IMR-90 (cell line): ENCODE results near the gene SYPL2. TPM values are rescaled to one million over a fixed set of nuclear protein-coding genes. Genes with fewer than 3 reads are reported as not detected.

ENCODE experiments used
- ATAC-seq: fragments of 200-7000 bp; cut with Tn5 transposase; 2 replicates; pipeline ENCODE4 v1.9.1; 2020; ENCODE audit warnings: low read depth, mild to moderate bottlenecking, moderate library complexity
- BruUV-seq: library from RNA; stranded (reverse); fragments of 400-500 nt; replicated peaks from 2 replicates; lab custom pipeline; 2021; lab: Mats Ljungman, UMichigan
- CTCF ChIA-PET: fragments of 300-600 bp; formaldehyde crosslinking; extraction: SDS; loops from one replicate; lab custom pipeline; 2021; ENCODE audit warnings: antibody characterized with exemption; lab: Yijun Ruan, JAX
- POLR2A ChIA-PET: fragments of 300-600 bp; sonication (Branson Sonifier 250); formaldehyde crosslinking; loops from one replicate; lab custom pipeline; 2022; ENCODE audit warnings: antibody characterized with exemption; ENCODE audit not compliant: unreplicated experiment; lab: Charles Lee
- DNase-seq: peaks from one replicate; pipeline ENCODE4 v3.0.0; 2013
- H2AFZ ChIP-seq: replicated peaks from 2 replicates; pipeline ENCODE3; 2013; ENCODE audit warnings: low read length, mild to moderate bottlenecking; ENCODE audit not compliant: poor library complexity
- H2AK5ac ChIP-seq: 2 replicates; pipeline ENCODE4 v1.6.1; 2013; ENCODE audit warnings: low read depth, low read length, inconsistent platforms
- H2AK9ac ChIP-seq: replicated peaks from 2 replicates; pipeline ENCODE3; 2013; ENCODE audit warnings: mild to moderate bottlenecking, low read depth, low read length, moderate library complexity; ENCODE audit not compliant: poor library complexity
- H2BK120ac ChIP-seq: 2 replicates; pipeline ENCODE4 v1.6.1; 2013; ENCODE audit warnings: low read depth, low read length, inconsistent platforms
- H2BK15ac ChIP-seq: 3 replicates; pipeline ENCODE4 v1.6.1; 2013; ENCODE audit warnings: low read depth, low read length, inconsistent platforms
- H2BK20ac ChIP-seq: 2 replicates; pipeline ENCODE4 v1.6.1; 2013; ENCODE audit warnings: low read depth, mild to moderate bottlenecking, inconsistent platforms, low read length, moderate library complexity
- H2BK5ac ChIP-seq: 2 replicates; pipeline ENCODE4 v1.6.1; 2013; ENCODE audit warnings: mild to moderate bottlenecking, low read depth, low read length, inconsistent platforms; ENCODE audit not compliant: poor library complexity, severe bottlenecking
- H3K14ac ChIP-seq: replicated peaks from 2 replicates; pipeline ENCODE4 v1.6.1; 2013; ENCODE audit warnings: low read depth, low read length, inconsistent platforms
- H3K18ac ChIP-seq: 2 replicates; pipeline ENCODE4 v1.6.1; 2013; ENCODE audit warnings: low read depth, low read length, control low read depth
- H3K23ac ChIP-seq: 2 replicates; pipeline ENCODE4 v1.6.1; 2013; ENCODE audit warnings: low read depth, low read length, inconsistent platforms
- H3K27ac ChIP-seq: 2 replicates; pipeline ENCODE4 v1.5.1; 2013; ENCODE audit warnings: mild to moderate bottlenecking, control low read depth, low read length; ENCODE audit not compliant: insufficient read depth
- H3K27me3 ChIP-seq: 2 replicates; pipeline ENCODE4 v1.6.1; 2013; ENCODE audit warnings: low read length; ENCODE audit not compliant: control insufficient read depth, insufficient read depth
- H3K36me3 ChIP-seq: 2 replicates; pipeline ENCODE4 v1.6.1; 2013; ENCODE audit warnings: low read length, mixed read lengths; ENCODE audit not compliant: control insufficient read depth, insufficient read depth
- H3K4ac ChIP-seq: 2 replicates; pipeline ENCODE4 v1.6.1; 2013; ENCODE audit warnings: low read depth, low read length, inconsistent platforms
- H3K4me1 ChIP-seq: 2 replicates; pipeline ENCODE4 v1.6.1; 2013; ENCODE audit warnings: low read length, mixed read lengths; ENCODE audit not compliant: control insufficient read depth, insufficient read depth
- H3K4me2 ChIP-seq: 2 replicates; pipeline ENCODE4 v1.6.1; 2013; ENCODE audit warnings: low read depth, mild to moderate bottlenecking, control low read depth, low read length, moderate library complexity
- H3K4me3 ChIP-seq: 2 replicates; pipeline ENCODE4 v1.5.1; 2013; ENCODE audit warnings: low read depth, mild to moderate bottlenecking, control low read depth, low read length, moderate library complexity; ENCODE audit not compliant: insufficient read depth
- H3K56ac ChIP-seq: 2 replicates; pipeline ENCODE4 v1.6.1; 2013; ENCODE audit warnings: low read length, inconsistent platforms; ENCODE audit not compliant: insufficient read depth; ENCODE audit errors: extremely low read depth
- H3K79me1 ChIP-seq, 2 experiments: 2 replicates each; pipeline ENCODE4 v1.6.1; 2013; ENCODE audit warnings: low read length in 2 of 2, inconsistent platforms in 1 of 2, low read depth in 1 of 2
- H3K9ac ChIP-seq: 2 replicates; pipeline ENCODE4 v1.6.1; 2013; ENCODE audit warnings: low read depth, low read length, control low read depth
- H3K9me1 ChIP-seq: 2 replicates; pipeline ENCODE4 v1.6.1; 2013; ENCODE audit warnings: low read length, inconsistent platforms; ENCODE audit not compliant: insufficient read depth
- H3K9me3 ChIP-seq: 2 replicates; pipeline ENCODE4 v1.6.1; 2013; ENCODE audit warnings: low read length; ENCODE audit not compliant: control insufficient read depth, insufficient read depth
- H4K20me1 ChIP-seq: 2 replicates; pipeline ENCODE4 v1.6.1; 2013; ENCODE audit warnings: low read length, inconsistent platforms; ENCODE audit not compliant: insufficient read depth
- H4K5ac ChIP-seq: 2 replicates; pipeline ENCODE4 v1.6.1; 2013; ENCODE audit warnings: mild to moderate bottlenecking, low read depth, low read length, control low read depth
- H4K8ac ChIP-seq, 2 experiments: 2 replicates each; pipeline ENCODE4 v1.6.1; 2013; ENCODE audit warnings: low read depth in 2 of 2, low read length in 2 of 2, control low read depth in 1 of 2, inconsistent platforms in 1 of 2
- H4K91ac ChIP-seq: 2 replicates; pipeline ENCODE4 v1.6.1; 2013; ENCODE audit warnings: low read depth, low read length, inconsistent platforms; ENCODE audit not compliant: insufficient read depth
- BHLHE40 ChIP-seq: fragments of 150-350 bp; IDR thresholded peaks from 2 replicates; pipeline ENCODE4 v1.6.1; 2016; ENCODE audit warnings: mild to moderate bottlenecking, low read depth, low read length
- CEBPB ChIP-seq: IDR thresholded peaks from 2 replicates; pipeline ENCODE4 v1.6.1; 2012; ENCODE audit warnings: low read depth, low read length, improper control_type of control experiment
- CHD1 ChIP-seq: IDR thresholded peaks from 2 replicates; pipeline ENCODE4 v1.6.1; 2012; ENCODE audit warnings: low read depth, low read length, improper control_type of control experiment
- FOS ChIP-seq: fragments of 150-350 bp; IDR thresholded peaks from 2 replicates; pipeline ENCODE4 v1.6.1; 2016; ENCODE audit warnings: low read depth, low read length
- MAFK ChIP-seq: IDR thresholded peaks from 2 replicates; pipeline ENCODE4 v1.6.1; 2012; ENCODE audit warnings: low read depth, low read length, improper control_type of control experiment
- MXI1 ChIP-seq: IDR thresholded peaks from 2 replicates; pipeline ENCODE4 v1.6.1; 2012; ENCODE audit warnings: low read depth, mild to moderate bottlenecking, low read length, moderate library complexity, borderline replicate concordance
- POLR2A ChIP-seq: IDR thresholded peaks from 2 replicates; pipeline ENCODE4 v1.6.1; 2012; ENCODE audit warnings: mild to moderate bottlenecking, low read depth, low read length
- RAD21 ChIP-seq: IDR thresholded peaks from 2 replicates; pipeline ENCODE4 v1.6.1; 2012; ENCODE audit warnings: low read length, improper control_type of control experiment
- RCOR1 ChIP-seq: IDR thresholded peaks from 2 replicates; pipeline ENCODE4 v1.6.1; 2012; ENCODE audit warnings: mild to moderate bottlenecking, low read length, improper control_type of control experiment; ENCODE audit not compliant: insufficient replicate concordance
- SMC3 ChIP-seq: fragments of 150-350 bp; IDR thresholded peaks from 2 replicates; pipeline ENCODE4 v1.6.1; 2016; ENCODE audit warnings: low read depth, mild to moderate bottlenecking, antibody characterized with exemption, low read length, moderate library complexity
- WGBS, 2 experiments: methylation state at CpG; one replicate each; pipeline versions ENCODE4 v1.1.5 to v1.1.7; 2013; ENCODE audit warnings: missing lambda C conversion rate in 2 of 2; ENCODE audit not compliant: insufficient read length in 1 of 2; ENCODE audit errors: extremely low coverage in 2 of 2; 5-methylcytosine and 5-hydroxymethylcytosine counted together
- dilution Hi-C: fragments of 300-500 bp; cut with HindIII; formaldehyde crosslinking; loops from one replicate; pipeline ENCODE4 v1.14.3; 2018; ENCODE audit warnings: low sequenced_read_pairs; ENCODE audit not compliant: unreplicated experiment
- in situ Hi-C: fragments of 300-500 bp; cut with MboI; formaldehyde crosslinking; loops from 3 replicates; pipeline ENCODE4 v1.14.3; 2019; ENCODE audit warnings: low sequenced_read_pairs, inconsistent platforms, mixed read lengths
- intact Hi-C: fragments of 100-400 bp; cut with micrococcal nuclease; formaldehyde crosslinking; loops from 2 replicates; pipeline ENCODE4 v1.10.0; 2022
- polyA plus RNA-seq, 3 experiments: library from polyadenylated mRNA; depleted of rRNA; stranded (reverse); fragments of >200 nt; gene quantifications; 2 replicates each; pipeline ENCODE4 v1.2.3, GENCODE V29; 2012; ENCODE audit warnings: low replicate concordance in 1 of 3
- total RNA-seq: library from RNA; depleted of rRNA; stranded (reverse); fragments of >200 nt; gene quantifications from 2 replicates; pipeline ENCODE4 v1.2.3, GENCODE V29; 2012
- TF ChIP-seq, protein P1 (sequence below): fragments of 150-350 bp; IDR thresholded peaks from 2 replicates; pipeline ENCODE4 v1.6.1; 2017; ENCODE audit warnings: mild to moderate bottlenecking, antibody characterized with exemption, low read length, low read depth
- TF ChIP-seq, protein P2 (sequence below): fragments of 150-350 bp; IDR thresholded peaks from 2 replicates; pipeline ENCODE4 v1.6.1; 2016; ENCODE audit warnings: low read depth, mild to moderate bottlenecking, low read length, moderate library complexity, borderline replicate concordance
- TF ChIP-seq, protein P3 (sequence below): conservative IDR thresholded peaks from 2 replicates; pipeline ENCODE4 v1.5.1; 2012; ENCODE audit warnings: mild to moderate bottlenecking, low read depth, low read length, improper control_type of control experiment

SYPL2 gene
- total and polyA plus RNA-seq, 2 of the 4 experiments (the other 2 are of a cell fraction) = under 0.01 to 0.65 TPM

DNA sequence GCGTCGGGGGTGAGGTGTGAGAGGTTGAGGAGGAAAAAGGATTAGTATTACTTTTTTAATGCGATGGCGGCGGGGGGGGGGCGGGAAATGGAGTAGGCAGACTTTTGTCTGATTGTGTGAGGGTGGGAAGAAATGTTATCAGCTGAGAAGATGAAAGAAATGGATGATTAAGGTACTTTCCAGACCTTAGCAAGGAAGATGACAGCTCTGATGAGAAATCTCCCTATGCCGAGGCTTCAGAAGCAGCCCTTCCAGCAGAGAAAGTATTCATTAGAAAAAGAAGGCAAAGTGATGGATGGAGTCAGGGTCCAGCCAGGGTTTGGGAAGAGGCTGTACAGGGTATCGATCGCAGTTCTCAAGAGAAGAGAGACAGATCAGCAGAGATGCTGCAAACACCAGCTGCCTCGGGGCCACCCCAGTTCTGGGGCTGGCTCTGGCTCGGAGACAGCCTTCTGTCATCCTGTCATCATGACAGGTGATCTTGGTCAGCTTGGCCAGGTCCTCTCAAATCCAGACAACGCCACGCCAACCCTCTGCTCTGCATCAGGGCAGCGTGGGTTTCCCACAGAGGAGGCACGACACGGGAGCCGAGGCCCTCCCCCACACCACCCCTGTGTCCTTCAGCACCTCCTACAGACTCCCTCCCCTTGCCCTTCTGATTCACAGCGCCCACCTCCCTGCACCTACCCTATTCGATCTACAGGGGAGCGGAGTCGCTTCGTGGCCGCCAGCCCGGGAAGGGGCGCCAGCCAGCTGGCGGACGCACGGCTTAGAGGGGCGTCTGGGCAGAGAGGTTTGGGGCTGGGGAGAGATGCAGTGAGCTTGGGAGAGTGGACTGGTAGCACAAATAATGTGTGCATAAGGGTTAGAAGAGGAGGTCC, 16.7 kb downstream of the SYPL2 start:
- Histone ChIP-seq H3K14ac (peak overlapping the region; percentile 77; the same call in 1 of the 2 replicates), H2AK5ac (no peak overlapping the region), H2BK5ac (no peak overlapping the region), H3K27me3 (peaks cover 22% of the 10 kb centered on the region), H2AK9ac (no peak overlapping the region), H3K56ac (no peak overlapping the region), H3K79me1 (peaks cover 9 to 22% of the 10 kb centered on the region in 2 experiments; a peak in 3 of 4 replicates), H3K4ac (peak overlapping the region; percentile 63; the same call in 1 of the 2 replicates), H2BK15ac (no peak overlapping the region), H3K9me1 (peaks cover 8% of the 10 kb centered on the region), H3K4me2 (peak overlapping the region; percentile 96), H3K9ac (peak overlapping the region; percentile 43), H3K18ac (no peak overlapping the region), H2BK120ac (no peak overlapping the region; the same call in 1 of the 2 replicates), H3K27ac (0 out of 2 replicates have a peak overlapping the region, but pooled peaks have one; percentile 30), H4K5ac (no peak overlapping the region), H3K9me3 (no peaks in the 10 kb centered on the region), H3K4me1 (peaks cover 9% of the 10 kb centered on the region), H3K36me3 (peaks cover 6% of the 10 kb centered on the region; the same call in 1 of the 2 replicates), H4K91ac (no peak overlapping the region), H2BK20ac (0 out of 2 replicates have a peak overlapping the region, but pooled peaks have one; percentile 6), H2AFZ (peak overlapping the region; percentile 94), H3K4me3 (peak overlapping the region; percentile 55), H4K8ac (peak overlapping the region; percentile 60 to 69; a peak in 2 of 4 replicates), H3K23ac (peak overlapping the region; percentile 85; the same call in 1 of the 2 replicates), H4K20me1 (no peaks in the 10 kb centered on the region)
- POLR2A ChIA-PET = no interaction called here
- intact Hi-C loops (loop anchor here (1.0 to 5.0 kb wide), 2 partner anchors 36 to 57 kb away; partner anchors contain the start of gene PSMA5), in situ Hi-C loops (no loop called here), dilution Hi-C loops (no loop called here)
- DNase-seq (peak; percentile 13), ATAC-seq (peak; percentile 42)
- BruUV-seq = no TSS peak
- CTCF ChIA-PET = interaction anchor here (0.6 to 0.9 kb wide), 2 partner anchors 13 to 50 kb away, joined by 3 read pairs; no protein-coding TSS in a partner anchor
- 0% methylated on average over 5 of the region's 29 CpGs; no CpG with 5 or more reads in 1 of the 2 experiments for WGBS, 2 experiments
- TF ChIP-seq RCOR1 (no peak), MXI1 (no peak), RAD21 (no peak), FOS (no peak), MAFK (no peak), CHD1 (no peak), CEBPB (no peak), SMC3 (no peak), POLR2A (no peak), BHLHE40 (no peak)
- TF ChIP-seq, protein P1, sequence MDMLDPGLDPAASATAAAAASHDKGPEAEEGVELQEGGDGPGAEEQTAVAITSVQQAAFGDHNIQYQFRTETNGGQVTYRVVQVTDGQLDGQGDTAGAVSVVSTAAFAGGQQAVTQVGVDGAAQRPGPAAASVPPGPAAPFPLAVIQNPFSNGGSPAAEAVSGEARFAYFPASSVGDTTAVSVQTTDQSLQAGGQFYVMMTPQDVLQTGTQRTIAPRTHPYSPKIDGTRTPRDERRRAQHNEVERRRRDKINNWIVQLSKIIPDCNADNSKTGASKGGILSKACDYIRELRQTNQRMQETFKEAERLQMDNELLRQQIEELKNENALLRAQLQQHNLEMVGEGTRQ = no peak
- TF ChIP-seq, protein P2, sequence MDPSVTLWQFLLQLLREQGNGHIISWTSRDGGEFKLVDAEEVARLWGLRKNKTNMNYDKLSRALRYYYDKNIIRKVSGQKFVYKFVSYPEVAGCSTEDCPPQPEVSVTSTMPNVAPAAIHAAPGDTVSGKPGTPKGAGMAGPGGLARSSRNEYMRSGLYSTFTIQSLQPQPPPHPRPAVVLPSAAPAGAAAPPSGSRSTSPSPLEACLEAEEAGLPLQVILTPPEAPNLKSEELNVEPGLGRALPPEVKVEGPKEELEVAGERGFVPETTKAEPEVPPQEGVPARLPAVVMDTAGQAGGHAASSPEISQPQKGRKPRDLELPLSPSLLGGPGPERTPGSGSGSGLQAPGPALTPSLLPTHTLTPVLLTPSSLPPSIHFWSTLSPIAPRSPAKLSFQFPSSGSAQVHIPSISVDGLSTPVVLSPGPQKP = no peak
- TF ChIP-seq, protein P3, sequence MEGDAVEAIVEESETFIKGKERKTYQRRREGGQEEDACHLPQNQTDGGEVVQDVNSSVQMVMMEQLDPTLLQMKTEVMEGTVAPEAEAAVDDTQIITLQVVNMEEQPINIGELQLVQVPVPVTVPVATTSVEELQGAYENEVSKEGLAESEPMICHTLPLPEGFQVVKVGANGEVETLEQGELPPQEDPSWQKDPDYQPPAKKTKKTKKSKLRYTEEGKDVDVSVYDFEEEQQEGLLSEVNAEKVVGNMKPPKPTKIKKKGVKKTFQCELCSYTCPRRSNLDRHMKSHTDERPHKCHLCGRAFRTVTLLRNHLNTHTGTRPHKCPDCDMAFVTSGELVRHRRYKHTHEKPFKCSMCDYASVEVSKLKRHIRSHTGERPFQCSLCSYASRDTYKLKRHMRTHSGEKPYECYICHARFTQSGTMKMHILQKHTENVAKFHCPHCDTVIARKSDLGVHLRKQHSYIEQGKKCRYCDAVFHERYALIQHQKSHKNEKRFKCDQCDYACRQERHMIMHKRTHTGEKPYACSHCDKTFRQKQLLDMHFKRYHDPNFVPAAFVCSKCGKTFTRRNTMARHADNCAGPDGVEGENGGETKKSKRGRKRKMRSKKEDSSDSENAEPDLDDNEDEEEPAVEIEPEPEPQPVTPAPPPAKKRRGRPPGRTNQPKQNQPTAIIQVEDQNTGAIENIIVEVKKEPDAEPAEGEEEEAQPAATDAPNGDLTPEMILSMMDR = no peak
